Parathyroid adenoma (tissue), 2 donors: ENCODE measurements around the gene ASTN2.

Experiments used
- H2AFZ ChIP-seq: fragments of 300-600 bp; sonication (generic); one replicate; pipeline ENCODE4 v1.7.0; 2017; ENCODE audit warnings: antibody characterized with exemption, mild to moderate bottlenecking
- H3K27ac ChIP-seq: fragments of 300-600 bp; sonication (generic); one replicate; pipeline ENCODE4 v1.7.0; 2017
- H3K27me3 ChIP-seq: fragments of 300-600 bp; sonication (generic); one replicate; pipeline ENCODE4 v1.7.0; 2017; ENCODE audit warnings: low read length; ENCODE audit not compliant: control insufficient read depth, insufficient read depth
- H3K36me3 ChIP-seq: fragments of 300-600 bp; sonication (generic); one replicate; pipeline ENCODE4 v1.7.0; 2017; ENCODE audit warnings: low read length; ENCODE audit not compliant: control insufficient read depth, insufficient read depth
- H3K4me1 ChIP-seq: fragments of 300-600 bp; sonication (generic); one replicate; pipeline ENCODE4 v1.7.0; 2017; ENCODE audit warnings: control low read depth
- H3K4me2 ChIP-seq: fragments of 300-600 bp; sonication (generic); one replicate; pipeline ENCODE4 v1.7.0; 2017; ENCODE audit warnings: low read length
- H3K4me3 ChIP-seq: fragments of 300-600 bp; sonication (generic); one replicate; pipeline ENCODE4 v1.7.0; 2017; ENCODE audit warnings: low read depth, low read length
- H3K79me2 ChIP-seq: fragments of 300-600 bp; sonication (generic); one replicate; pipeline ENCODE4 v1.7.0; 2017; ENCODE audit warnings: control low read depth
- H3K9ac ChIP-seq: fragments of 300-600 bp; sonication (generic); one replicate; pipeline ENCODE4 v1.7.0; 2017; ENCODE audit warnings: mild to moderate bottlenecking
- H3K9me3 ChIP-seq: fragments of 300-600 bp; sonication (generic); one replicate; pipeline ENCODE4 v1.7.0; 2017; ENCODE audit warnings: low read length; ENCODE audit not compliant: control insufficient read depth
- TF ChIP-seq, protein P1 (sequence below): fragments of 300-600 bp; sonication (generic); IDR thresholded peaks from one replicate; pipeline ENCODE4 v1.7.0; 2017; ENCODE audit warnings: antibody characterized with exemption, mild to moderate bottlenecking
- donor health status: primary hyperparathyroidism.

ASTN2 gene

DNA sequence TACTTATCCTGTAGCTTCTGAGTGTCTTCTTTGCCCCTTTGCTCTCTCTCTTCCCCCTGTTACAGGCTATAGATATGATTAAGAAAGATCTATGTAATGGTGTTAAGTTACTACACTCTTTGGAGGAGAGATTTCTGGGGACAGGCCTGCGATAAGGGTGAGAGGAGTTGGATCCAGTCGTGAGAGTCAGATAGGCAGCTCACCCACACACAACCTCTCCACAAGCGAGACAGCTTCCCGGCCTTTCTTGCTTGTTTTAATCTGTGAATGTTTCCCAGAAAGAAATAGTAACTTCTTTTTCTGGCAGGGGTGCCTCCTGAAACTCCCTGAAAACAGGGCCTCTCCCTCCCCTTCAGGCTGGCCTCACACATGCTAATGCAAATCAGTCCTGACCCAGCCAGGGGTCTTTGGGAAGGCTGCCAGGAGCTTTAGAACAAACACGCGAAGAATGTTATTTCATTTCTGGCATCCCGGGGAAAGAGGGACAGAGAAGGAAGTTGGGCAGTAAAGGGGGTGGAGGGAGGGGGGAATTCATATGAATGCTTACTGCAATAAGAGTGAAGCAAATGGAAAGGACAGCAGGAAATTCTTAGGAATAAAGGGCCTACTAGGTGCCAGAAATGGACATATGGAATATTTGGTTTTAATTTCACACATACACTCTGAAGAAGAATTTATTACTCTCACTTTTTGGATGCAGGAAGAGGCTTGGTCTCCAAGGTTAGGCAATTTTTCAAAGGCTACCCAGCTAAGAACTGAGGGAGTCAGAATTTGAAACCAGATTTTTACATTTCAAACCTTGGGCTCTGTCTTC is 943.6 kb downstream of the ASTN2 start:
- no peak overlapping the region for H3K4me3 ChIP-seq
- no peak overlapping the region for H2AFZ ChIP-seq
- H3K27ac ChIP-seq: no peak overlapping the region
- H3K36me3 ChIP-seq: no peaks in the 10 kb centered on the region
- no peaks in the 10 kb centered on the region for H3K9me3 ChIP-seq
- TF ChIP-seq, protein P1, sequence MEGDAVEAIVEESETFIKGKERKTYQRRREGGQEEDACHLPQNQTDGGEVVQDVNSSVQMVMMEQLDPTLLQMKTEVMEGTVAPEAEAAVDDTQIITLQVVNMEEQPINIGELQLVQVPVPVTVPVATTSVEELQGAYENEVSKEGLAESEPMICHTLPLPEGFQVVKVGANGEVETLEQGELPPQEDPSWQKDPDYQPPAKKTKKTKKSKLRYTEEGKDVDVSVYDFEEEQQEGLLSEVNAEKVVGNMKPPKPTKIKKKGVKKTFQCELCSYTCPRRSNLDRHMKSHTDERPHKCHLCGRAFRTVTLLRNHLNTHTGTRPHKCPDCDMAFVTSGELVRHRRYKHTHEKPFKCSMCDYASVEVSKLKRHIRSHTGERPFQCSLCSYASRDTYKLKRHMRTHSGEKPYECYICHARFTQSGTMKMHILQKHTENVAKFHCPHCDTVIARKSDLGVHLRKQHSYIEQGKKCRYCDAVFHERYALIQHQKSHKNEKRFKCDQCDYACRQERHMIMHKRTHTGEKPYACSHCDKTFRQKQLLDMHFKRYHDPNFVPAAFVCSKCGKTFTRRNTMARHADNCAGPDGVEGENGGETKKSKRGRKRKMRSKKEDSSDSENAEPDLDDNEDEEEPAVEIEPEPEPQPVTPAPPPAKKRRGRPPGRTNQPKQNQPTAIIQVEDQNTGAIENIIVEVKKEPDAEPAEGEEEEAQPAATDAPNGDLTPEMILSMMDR: no peak
- no peaks in the 10 kb centered on the region for H3K4me1 ChIP-seq
- no peak overlapping the region for H3K4me2 ChIP-seq
- H3K9ac ChIP-seq: no peak overlapping the region
- no peaks in the 10 kb centered on the region for H3K79me2 ChIP-seq
- H3K27me3 ChIP-seq: no peaks in the 10 kb centered on the region

DNA sequence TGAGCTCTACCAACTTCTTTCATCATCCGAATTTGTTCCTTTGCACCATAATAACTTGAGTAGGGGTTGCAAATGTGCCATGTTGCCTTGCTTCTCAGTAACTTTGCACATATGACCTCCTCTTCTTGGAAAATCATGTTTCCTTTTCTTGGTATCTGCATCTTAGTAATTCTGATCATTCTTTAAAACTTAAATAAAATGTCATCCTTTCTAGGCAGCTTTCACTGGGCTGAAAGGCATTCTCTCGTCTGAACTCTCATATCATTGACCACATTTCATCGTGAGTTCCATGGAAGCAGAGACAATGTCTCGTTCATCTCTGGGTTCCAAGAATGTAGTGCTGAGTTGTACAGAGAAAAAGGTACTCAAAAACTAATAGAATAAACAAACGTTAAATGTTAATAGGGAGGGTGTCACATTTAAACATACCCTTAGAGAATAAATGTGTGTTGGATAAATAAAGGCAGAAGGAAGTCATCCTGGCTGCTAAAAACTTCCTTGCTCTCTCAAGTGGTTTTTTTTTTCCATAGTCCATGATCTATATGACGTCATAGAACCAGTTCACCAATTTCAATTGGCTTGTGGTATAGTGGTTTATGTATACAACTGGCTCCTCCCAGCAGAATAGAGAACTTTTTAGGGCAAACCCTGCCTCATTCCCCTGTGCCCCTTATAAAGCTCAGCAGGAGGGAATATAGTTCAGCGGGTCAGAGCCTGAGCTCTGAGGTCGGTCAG is 945.9 kb downstream of the ASTN2 start:
- Histone ChIP-seq H3K27ac (no peak overlapping the region), H3K36me3 (no peaks in the 10 kb centered on the region), H3K4me2 (no peak overlapping the region), H3K79me2 (no peaks in the 10 kb centered on the region), H2AFZ (no peak overlapping the region), H3K4me3 (no peak overlapping the region), H3K9ac (no peak overlapping the region), H3K27me3 (no peaks in the 10 kb centered on the region), H3K4me1 (no peaks in the 10 kb centered on the region), H3K9me3 (no peaks in the 10 kb centered on the region)
- TF ChIP-seq, protein P1: no peak

DNA sequence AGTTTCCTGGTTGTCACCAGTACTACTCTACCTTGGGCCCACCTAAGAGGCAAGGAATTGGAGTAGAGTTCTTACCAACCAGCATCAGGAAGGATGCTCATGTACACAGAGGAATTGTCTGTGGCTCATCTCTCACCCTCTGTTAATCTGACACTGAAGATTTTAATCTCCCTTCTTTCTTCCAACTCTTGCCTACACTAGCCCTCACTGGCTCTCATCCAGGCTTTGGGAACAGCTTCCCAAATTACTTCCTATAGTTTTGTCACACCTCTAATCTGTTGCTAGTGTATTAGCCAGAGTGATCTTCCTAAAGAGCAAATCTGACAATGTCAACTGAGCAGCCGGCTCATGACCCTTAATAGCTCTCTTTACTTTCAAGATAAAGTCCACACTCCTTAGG is 946.5 kb downstream of the ASTN2 start:
- H3K4me2 ChIP-seq: no peak overlapping the region

DNA sequence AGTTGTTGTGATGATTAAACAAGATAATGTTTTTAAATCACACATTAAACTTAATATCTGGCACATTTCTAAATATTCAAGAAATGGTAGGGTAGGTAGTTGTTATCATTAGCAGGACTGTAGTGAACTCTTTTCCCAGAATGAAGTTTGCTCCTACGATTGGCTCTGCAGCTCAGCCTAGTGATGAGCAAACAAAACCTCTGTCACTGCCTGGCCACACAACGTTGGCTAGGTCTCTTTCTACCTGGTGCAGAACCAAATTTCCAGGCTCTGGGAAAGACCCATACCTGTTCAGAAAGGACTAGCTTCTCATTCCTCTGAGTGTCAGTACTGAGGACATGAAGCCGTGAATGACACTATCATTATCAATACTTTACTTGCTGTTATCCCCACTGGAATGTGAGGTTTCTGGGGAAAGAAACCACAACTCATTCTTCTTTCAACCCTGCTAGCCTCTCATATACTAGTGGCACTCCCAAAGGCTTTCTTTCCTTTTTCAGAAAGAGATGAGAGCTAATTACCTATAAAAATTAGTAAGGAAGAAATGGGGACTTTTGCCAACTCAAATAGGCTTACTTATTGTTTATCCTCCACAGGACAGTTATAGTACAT is 947.0 kb downstream of the ASTN2 start:
- Histone ChIP-seq H3K36me3 (no peaks in the 10 kb centered on the region), H2AFZ (no peak overlapping the region), H3K4me2 (no peak overlapping the region), H3K4me3 (no peak overlapping the region), H3K9ac (no peak overlapping the region), H3K9me3 (no peaks in the 10 kb centered on the region), H3K27me3 (no peaks in the 10 kb centered on the region), H3K4me1 (no peaks in the 10 kb centered on the region), H3K79me2 (no peaks in the 10 kb centered on the region), H3K27ac (no peak overlapping the region)
- TF ChIP-seq, protein P1: no peak

More for the DNA sequence above, 946.5 kb downstream of the ASTN2 start:
- Histone ChIP-seq H3K36me3 (no peaks in the 10 kb centered on the region), H3K4me1 (no peaks in the 10 kb centered on the region), H3K27ac (no peak overlapping the region), H2AFZ (no peak overlapping the region), H3K4me3 (no peak overlapping the region), H3K9ac (no peak overlapping the region), H3K79me2 (no peaks in the 10 kb centered on the region), H3K27me3 (no peaks in the 10 kb centered on the region), H3K9me3 (no peaks in the 10 kb centered on the region)
- TF ChIP-seq, protein P1: no peak
